GM18907 (cell line): ENCODE measurements around the gene P2RY4.
"Not testable (repeated sequence)": the region's sequence is repeated elsewhere in the genome, so short reads cannot be mapped to it uniquely, and the experiment has no call there.

Experiments used
- ATAC-seq: cut with Tn5 transposase; IDR thresholded peaks from one replicate; pipeline ENCODE4 v1.9.1; 2021; ENCODE audit warnings: mild to moderate bottlenecking, moderate library complexity; ENCODE audit not compliant: unreplicated experiment

The P2RY4 gene

DNA sequence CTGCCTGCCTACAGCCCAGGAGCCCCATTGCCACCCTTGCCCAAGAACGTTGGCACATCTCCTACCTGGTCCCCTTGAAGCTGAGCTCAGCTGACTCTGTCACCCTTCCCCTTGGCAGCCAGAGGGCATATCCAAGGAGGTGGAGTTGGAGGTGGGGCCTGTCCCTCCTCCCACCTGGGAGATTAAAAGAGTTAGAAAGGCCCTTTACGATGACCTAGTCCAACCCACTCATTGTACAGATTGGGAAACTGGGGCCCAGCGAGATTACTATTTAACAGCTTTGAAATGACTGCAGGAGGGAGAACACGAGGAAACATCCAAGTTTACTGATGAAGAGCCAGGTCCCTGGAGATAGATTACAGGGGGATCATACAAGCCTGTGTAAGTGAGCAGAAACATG, at the start of gene P2RY4:
Gene P2RY4 (minus strand): TSS at position 101 of the 400 bp plus-strand sequence. CDS start 580 bp downstream, outside the sequence.
- ATAC-seq: no peak

DNA sequence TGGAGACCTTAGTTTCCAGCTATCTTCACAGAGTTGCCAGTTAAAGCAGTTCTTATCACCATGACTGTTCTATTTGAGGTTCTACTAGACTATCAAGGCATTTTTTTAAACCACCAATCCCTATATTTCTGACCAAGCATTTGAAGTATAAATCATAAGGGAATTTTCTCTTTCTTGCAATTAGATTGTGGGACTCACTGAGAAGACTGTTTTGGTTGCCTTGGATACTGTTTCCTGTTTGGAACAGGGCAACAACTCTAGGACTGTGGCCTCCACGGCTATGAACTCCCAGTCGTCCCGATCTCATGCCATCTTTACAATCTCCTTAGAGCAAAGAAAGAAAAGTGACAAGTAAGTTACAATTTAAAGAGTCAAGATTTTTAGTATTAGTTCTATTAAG, 41.7 kb upstream of the P2RY4 start:
- no peak for ATAC-seq

DNA sequence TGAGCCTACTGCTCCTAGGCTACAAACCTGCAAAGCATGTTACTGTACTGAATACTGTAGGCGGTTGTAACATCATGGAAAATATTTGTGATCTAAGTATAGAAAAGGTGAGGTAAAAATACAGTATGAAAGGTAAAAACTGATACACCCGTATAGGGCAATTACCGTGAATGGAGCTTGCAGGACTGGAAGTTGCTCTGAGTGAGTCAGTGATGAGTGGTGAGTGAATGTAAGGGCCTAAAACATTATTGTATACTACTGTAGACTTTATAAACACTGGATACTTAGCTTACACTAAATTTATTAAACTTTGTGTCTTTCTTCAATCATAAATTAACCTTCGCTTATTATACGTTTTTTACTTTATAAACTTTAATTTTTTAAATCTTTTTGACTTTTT, 33.6 kb upstream of the P2RY4 start:
- ATAC-seq: no peak

DNA sequence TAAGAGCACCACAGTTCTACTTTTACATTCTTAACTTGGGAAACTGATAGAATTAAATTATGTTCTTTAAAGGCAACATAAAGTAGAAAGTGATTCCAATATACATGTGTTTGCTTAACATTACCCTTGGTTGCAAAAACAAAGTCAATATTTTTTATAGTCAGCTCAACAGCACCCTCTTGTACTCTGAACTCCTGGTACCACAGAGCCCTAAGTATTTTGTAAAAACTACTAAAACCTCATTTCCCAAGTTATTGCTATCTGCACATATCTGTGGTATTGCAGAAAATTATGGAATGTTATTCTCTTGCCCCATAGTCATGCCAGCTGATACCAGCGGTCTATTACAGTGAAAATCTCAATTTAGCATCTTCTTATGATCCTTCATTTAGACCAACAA, 32.8 kb upstream of the P2RY4 start:
- no peak for ATAC-seq

DNA sequence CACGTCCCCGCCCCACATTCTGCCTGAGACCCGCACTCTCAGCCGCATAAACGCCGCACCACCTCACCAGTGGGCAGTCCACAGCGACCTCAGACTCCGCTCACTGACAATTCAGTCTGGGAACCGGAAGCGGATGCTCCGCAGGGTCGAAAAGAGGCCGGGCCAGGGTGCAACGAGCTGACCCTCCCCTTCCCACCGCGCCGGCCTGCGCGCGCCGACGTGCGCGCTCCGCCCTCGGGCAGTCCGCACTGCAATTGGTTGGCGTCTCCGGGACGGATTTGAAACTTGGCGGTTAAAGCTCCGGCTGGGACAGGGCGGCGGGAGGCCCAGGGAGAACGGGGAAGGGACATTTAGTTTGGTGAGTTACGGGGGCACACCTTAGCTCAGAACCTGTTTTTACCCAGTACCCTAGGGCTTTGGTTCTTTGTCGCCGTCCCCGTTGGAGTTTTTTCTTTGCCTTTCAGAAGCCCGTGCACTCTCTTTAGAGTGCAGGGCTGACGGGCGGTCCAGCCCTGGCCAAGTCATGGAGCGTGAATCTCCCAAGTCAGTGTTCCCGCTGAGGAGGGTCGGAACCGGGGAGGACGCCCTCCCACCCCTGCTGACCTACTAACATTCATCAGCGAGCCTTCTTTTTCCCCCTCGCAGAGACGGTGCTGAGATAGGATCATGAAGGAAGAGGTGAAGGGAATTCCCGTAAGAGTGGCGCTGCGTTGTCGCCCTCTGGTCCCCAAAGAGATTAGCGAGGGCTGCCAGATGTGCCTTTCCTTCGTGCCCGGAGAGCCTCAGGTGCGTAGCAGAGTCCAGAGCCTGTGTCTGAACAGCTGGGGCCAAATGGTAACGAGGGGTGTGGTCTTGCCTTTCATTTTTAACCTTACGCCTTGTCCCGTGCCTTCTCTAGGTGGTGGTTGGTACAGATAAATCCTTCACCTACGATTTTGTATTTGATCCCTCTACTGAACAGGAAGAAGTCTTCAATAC, 30.1 kb upstream of the P2RY4 start, which contains the start of the genes KIF4A and PDZD11:
Gene KIF4A (plus strand): TSS at position 312 of the 978 bp plus-strand sequence. CDS start 355 bp downstream, at position 667.
Gene PDZD11 (minus strand): TSS at position 135 of the 978 bp plus-strand sequence. CDS start 586 bp downstream, outside the sequence.
- ATAC-seq: peak; percentile 94

DNA sequence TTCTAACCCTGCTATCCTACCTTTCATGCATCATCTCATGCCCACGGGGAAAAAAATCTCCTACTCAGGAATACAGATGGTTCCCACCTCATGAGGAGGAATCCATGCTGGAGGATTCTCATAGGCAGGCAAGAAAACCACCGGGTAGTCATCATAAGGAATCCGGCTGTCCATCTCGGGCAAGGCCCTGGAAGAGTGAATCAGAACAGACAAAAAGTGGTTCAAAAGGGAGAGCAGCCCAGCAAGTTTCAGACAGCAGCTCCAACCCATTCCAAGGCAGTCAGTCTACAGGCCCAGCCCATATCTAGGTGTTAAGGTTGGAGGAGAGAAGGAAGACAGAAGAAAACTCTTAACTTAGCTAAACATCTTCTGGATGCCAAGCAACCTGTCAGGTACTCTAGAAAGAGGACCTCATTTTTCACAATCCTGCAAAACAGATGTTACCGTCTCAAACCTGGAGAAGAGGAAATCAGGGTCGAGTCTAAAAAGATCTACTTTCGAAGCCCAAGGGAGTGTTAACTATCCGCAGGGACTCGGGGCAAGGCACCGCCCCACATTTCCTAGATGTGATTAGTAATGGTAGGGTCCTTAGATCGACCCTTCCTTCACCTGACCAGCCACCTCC, 29.3 kb upstream of the P2RY4 start:
- ATAC-seq: no peak

DNA sequence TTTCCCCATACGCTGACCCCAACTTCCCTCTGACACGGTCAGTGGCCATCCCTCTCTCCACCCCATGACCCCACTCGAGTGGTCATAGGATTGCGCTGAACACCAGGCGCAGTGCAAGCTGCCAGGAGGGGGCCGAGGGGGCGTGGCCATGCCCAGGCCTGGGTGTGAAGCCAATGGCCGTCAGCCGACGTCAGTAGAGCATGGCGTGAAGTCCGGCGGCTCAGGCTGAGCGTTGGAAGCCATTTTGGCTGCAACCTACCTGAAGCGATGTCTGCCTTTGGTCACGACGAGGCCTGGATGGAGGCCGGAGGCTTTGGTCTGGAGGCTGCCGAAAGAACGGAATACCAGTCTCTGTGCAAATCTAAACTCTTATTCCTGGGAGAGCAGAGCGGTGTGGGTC, 21.9 kb upstream of the P2RY4 start, which contains the start of gene RAB41:
Gene RAB41 (plus strand): TSS at position 222 of the 400 bp plus-strand sequence. CDS start 46 bp downstream, at position 268.
- ATAC-seq: no peak

DNA sequence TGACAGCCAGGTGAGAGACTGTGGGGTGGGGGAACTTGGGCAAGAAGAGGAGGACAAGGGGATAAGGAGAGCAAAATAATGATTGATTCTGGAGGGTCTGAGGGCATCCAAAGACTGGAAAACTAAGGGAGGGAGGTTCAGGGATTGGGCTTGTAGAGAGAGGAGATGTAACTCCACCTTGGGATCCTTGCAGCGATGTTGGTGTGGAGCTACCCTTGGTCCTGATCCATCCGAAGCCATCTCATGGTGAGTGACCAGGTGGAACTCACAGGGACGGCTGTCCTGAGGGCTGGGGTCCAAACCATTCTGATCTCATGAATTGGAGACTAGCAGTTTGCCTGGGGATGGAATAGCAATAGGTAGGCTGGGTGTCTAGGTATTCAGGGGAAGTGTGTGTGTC, 20.6 kb upstream of the P2RY4 start:
- ATAC-seq: no peak

DNA sequence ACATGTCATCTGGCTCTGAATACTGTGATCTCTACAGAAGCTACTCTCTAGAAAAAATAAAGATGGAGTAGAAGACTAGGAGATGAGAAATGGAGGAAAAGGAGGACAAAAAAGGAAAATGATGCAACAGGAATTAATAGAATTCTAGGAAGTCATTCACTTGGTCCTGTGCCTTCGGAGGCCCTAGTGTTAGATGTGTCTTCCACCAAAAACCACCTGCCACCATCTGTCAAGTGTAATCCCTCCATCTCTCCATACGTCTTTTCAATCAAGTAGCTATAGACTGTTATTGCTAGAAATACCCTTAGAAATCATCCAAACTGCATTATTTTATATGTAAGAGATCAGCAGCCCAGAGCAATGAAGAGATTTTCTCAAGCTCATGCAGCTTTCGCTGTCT, 19.1 kb upstream of the P2RY4 start:
- no peak for ATAC-seq

DNA sequence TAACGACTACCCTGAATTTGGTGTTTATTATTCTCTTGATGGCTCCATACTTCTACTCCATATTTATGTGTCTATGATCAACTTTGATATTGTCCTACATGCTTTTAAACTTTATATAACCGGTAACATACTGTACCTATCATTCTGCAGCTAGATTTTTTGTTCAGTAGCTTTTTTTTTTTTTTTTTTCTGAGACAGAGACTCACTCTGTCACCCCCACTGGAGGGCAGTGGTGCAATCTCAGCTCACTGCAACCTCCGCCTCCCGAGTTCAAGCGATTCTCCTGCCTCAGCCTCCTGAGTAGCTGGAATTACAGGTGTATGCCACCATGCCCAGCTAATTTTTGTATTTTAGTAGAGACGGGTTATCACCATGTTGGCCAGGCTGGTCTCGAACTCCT, 14.0 kb upstream of the P2RY4 start:
- not testable (repeated sequence) for ATAC-seq

DNA sequence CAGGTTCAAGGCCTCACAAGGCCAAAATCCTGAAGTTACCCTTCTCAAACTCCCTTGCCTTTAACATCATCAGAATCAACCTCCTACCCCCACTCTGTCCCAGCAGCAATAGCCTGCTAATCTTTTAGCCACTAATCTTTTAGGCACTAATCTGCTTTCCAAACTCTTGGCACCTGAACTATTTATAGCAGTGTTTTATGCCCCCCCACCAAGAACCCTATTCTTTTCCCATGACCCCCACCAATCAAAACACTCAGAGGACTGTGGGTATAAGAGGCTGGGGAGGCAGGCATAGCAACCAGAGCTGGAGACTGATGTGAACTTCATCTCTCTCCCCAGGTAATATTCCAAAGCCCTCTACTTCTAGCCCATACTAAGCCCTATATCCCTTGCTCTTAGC, 8.0 kb upstream of the P2RY4 start, which contains the start of gene ARR3:
Gene ARR3 (plus strand): TSS at position 301 of the 400 bp plus-strand sequence. CDS start 1,052 bp downstream, outside the sequence.
- ATAC-seq: no peak

DNA sequence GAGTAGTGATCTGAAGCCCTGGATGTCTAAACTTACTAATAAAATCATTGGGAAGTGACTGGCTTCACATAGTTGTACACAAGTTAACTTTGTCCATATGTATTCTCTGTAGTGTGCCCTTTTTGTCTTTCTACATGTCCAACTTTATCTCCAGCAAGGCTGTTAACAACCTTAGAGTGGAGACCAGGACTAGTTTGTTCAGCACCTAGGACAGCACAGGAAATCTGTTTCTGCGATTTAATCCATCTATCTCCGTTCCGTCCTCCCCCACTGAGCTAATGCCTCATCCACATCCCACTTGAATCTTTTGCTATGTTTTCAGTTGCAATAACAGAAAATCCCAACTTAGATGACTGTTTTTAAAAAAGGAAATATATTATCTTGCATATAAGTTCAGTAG, 4.8 kb upstream of the P2RY4 start:
- no peak for ATAC-seq

DNA sequence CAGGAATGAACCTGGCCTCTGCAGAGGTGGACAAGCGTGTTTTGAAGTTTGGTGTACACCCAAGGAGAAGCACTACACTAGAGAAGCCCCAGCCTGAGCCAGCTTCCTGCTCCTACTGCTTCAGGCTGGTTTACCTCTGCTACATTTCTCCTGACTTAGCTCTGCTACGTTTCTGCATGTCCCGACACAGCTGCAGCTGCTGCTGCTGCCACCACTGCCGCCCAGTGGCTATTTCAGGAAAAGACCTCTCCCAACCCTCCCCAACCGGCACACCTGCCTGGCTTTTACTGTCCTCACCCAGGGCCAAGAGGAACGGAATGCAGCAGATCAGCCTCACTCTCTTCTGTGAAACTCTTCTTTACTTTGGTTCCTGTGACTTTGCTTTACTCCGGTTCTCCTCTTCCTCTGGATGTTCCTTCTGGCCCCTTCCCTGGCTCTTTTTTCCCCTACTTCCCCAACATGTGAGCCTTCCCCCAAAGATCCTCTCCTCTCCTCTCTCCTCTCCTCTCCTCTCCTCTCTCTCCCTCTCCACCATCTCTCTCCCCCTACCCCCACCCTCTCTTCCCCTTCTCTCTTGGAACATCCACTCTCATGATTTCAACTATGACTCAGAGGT, 3.1 kb upstream of the P2RY4 start:
- peak; percentile 65 for ATAC-seq

DNA sequence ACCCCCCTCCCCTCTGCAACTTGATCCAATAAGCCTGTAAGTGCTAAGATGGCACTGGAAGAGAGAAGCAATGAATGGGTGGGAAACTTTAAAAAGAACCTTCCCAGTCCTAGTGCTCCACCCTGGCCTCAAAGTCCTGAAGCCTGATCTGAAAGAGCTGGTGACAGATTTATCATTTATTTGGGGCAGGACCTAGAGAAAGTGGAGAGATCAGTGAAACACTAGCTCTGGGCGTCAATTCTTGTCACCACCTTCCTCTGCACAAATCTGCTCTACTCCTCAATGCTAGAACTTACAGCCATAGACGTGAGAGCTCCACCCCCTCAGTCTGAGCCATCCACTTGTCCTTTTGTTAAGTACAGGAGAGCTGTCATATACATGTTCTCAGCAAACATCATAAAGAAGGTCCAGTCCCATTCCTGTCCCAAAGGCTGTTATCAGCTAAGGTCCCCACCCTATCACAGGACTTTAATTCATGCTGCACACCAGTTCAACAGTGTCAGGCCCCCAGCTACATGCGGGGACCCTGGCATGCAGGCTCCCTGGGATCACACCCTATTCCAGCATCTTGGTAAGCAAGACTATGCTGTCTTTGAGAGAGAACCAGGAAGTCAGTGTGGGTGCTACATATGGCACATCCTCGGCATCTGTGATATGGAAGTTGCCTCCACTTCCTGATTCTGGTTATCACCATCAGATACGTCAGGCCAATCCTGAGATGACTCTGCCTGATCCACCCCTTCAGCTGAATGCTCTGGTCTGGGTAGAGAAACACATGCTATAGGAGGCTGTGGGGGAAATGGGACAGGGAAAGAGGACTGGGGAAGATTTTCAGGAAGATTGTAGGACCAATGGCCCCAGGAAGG, 2.3 kb downstream of the P2RY4 start:
- ATAC-seq: no peak

DNA sequence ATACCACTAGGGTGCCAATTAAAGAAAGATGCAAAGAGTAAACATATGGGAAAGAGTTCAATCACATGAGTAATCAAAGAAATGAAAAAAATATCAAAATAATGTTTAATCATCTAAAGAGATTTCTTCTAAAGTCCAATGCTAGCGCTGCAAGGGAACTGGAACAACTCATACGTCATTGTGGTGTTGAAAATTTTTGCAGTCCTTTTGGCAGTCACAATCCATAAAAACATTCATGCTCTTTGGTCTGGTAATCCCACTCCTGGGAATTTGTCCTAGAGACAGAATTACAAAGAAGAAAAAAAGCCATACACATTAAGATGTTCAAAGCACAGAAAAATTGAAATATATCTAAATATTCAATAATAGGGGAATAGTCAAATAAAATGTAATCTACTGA, 4.6 kb downstream of the P2RY4 start:
- no peak for ATAC-seq

DNA sequence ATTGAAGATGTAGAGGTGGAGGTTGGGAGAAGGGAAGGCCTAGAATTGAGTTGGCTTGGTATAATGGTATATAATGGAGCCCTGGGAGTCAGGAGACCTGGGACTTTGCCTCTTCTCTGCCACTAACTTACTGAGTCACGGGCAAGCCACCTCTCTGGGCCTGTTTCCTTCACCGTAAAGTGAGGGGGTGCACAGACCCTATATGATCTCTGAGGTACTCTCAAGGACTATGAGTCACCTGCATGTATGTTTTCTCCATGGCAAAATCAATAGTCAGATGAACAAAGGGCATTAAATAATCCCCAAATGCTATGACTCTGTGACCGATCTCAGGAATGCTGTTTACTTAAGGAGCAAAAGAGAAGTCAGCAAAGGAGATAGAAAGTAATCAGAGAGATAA, 5.1 kb downstream of the P2RY4 start:
- no peak for ATAC-seq

DNA sequence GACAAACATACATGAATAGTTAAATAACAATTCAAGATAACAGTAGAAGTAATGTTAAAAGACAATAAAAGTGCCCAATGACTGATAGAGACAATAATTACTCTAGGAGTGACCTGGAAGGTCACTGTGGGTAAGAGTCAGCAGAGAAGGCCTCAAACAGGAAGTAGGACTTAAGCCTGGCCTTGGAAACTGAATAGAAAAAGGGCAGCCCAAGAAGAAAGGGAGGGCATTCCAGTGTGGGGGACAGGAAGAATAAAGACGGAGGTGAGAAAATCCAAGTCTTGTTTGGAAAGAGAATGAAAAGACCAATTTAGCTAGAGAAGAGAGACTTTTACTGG, 6.0 kb downstream of the P2RY4 start:
- ATAC-seq: no peak

DNA sequence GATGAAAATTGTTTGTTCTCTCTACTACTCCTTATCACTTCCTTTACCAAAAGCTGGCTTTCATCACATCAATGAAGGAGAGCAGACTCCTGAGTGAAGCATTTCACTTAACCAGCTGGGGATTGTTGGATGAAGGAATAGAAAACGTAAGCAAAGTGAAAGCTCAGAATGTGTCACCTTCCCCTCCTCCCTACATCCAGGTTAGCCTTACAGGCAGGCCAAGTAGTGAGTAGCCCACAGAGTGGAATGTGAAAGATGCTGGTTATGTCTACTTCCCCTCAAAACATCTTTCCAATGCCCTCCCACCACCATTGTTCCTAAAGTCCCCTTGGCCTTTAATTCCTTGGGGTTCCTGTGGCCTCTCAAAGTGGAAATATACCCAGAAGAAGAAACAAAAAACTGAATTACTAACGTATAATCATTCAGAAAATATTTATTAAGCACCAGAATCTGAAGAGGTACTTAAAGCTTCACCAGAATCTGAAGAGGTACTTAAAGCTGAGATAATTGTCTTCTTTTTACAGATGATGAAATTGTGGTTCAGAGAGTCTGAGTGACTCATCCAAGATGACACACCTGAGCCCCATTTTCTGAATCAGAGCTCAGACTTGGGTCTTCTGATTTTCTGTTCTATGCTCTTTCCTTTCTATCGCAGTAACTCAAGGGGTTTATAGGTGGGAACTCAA, 6.5 kb downstream of the P2RY4 start:
- ATAC-seq: no peak

DNA sequence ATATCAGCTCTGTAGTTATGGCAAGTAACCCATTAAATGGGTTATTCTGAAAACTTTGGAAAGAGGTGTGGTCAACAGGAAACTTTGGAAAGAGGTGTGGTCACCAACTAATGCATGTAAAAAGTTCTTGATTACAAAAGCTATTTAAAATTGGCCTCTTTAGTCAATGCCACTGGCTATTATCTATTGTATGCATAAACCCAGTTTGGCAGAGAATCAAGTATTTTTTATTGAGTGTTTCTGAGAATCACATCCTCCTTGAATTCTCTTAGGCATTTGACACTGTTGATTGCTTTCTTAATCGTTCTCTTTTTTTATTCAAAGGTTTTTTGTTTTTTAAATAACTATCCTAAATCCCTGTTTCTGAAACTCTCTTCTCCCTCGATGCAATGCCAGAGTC, 7.5 kb downstream of the P2RY4 start:
- ATAC-seq: no peak

DNA sequence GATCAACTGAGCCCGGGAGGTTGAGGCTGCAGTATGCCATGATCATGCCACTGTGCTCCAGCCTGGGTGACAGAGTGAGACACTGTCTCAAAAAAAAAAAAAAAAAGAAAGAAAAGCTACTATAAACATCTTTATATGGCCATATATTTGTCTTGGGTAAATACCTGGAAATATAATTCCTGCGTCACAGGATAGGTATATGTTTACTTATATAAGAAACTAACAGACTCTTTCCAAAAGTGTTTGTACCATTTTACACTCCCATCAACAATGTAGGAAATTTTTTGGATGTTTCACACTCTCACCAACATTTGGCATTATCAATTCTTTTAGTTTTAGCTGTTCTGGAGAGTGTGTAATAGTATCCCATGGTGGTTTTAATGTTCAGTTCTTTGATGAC, 12.8 kb downstream of the P2RY4 start:
- ATAC-seq: no peak
